ENCODE measurements around the gene TMEM89.

TMEM89 gene, protein sequence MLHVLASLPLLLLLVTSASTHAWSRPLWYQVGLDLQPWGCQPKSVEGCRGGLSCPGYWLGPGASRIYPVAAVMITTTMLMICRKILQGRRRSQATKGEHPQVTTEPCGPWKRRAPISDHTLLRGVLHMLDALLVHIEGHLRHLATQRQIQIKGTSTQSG

DNA sequence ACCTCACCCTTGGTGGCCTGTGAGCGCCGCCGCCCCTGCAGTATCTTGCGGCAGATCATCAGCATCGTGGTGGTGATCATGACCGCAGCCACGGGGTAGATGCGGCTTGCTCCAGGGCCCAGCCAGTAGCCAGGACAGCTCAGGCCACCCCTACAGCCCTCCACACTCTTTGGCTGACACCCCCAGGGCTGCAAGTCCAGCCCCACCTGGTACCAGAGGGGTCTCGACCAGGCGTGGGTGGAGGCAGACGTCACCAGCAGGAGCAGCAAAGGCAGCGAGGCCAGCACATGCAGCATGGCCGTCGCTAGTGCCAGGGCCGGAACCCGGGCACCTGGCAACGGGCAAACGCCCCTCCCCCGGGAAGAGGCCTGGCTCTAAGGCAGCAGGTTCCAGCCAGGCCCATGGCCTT, at the start of gene TMEM89:
TSS of gene TMEM89 (minus strand) at position 309 of the 409 bp plus-strand sequence. CDS start at position 296, 13 bp downstream.
- in situ Hi-C loops (cut with HindIII; ENCODE audit: low sequenced_read_pairs) = no loop called here

DNA sequence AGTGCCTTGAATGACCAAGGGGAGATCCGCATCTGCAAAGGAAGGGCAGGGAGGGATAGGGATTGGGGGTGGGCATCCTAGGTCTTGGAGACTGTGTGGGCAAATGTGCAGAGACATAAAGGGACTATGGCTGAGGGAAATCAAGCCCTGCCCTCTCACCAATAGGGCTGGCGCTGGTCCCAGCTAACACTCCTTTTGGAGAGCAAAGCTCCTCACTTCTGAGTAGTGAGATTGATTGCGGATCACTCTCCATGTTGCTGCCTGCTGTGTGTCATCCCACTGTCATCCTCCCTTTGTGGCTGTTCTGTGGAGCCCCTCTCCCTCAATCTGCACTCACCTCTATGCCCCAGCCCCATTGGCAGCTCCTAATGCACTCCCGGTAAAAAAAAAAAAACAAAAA, 43.4 kb upstream of the TMEM89 start:
- in situ Hi-C loops (cut with HindIII; ENCODE audit: low sequenced_read_pairs) = no loop called here

DNA sequence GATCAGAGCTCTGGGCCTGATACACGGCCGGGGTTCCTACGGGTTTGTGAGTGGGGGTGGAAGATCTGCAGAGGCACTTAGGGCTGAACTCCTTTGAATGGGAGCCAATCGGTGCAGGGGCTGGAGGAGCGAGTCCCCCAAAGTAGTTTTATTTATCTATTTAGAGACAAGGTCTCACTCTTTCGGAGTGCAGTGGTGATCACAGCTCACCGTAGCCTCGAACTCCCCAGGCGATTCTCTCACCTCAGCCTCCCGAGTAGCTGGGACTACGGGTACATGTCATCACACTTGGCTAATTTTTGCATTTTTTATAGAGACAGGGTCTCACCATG, 42.7 kb upstream of the TMEM89 start:
- in situ Hi-C loops (cut with HindIII; ENCODE audit: low sequenced_read_pairs) = no loop called here

DNA sequence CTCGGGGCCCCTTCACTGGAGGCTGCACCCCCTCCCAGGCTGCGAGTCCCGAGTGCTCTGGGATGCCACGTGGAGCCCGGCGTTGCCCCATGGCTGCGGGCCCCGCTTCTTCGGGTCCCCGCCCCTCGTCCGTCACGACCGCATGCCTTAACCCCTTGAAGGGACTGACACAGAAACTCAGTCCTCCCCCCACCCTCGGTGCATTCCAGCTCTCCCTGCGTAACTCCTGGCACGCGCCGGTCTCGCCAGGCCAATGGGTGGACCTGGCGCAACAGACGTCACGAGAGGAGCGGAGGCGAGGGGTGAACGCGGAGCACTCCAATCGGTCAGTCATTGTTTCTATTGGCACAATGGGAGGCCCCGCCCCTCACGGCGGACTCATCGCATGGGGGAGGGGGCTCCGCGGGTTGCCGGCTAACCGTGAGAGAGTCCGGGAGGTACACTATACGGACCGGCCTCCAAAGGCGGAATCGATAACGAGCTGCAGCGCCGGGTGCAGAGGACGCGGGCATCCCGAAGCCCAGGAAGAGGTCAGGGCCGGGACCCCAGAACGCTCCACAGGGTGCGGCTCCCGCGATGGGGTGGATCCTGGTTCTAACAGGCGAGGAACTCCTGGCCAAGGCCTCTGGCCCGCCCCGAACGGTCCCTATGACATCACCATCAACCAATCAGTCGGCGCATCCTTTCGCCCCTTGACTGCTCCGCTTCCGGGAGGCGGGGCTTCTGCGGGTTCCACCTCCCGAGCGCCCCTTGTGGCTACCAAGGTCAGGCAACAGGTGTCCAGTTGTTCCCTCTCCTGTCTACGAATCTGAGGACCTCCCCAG, 42.1 kb upstream of the TMEM89 start:
- in situ Hi-C loops (cut with HindIII; ENCODE audit: low sequenced_read_pairs) = no loop called here

DNA sequence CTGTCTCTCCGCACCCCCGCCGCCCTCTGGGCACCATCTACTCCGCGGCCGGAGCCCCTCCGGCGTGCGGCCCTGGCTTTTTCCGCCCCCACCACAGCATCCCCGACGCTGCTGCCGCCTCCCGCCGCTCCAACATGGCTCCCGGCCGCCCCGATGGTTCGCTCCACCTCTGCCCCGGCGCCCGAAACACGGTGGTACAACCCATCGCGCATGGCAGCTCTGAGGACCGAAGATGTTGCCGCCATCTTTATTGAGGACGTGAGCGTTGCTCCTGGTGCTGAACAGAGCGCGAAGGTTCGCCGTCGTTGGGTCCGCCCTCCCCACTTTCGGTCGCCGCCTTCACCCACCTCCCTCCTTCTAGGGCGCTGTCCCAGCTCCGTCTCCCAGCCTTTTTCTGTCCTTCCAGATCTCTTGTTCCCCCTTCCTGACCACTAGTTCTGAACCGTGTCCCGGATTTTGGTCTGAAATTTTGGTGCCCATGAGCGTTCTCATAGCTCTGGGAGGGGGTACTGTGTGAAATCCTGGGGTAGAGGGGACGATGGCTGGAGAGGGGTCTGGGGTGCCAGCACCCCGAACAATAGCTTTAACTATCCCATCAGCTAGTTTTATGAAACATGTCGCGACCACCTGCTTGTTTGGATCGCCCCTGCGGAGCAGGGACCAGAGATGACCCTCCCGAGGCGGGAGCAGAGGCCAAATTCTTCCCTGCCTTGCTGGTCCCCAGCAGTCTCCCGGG, 41.4 kb upstream of the TMEM89 start, which contains the start of gene CELSR3:
TSS of gene CELSR3 (minus strand) at position 134 of the 736 bp plus-strand sequence. CDS start 252 bp downstream, outside the sequence.
- in situ Hi-C loops (cut with HindIII; ENCODE audit: low sequenced_read_pairs) = no loop called here

DNA sequence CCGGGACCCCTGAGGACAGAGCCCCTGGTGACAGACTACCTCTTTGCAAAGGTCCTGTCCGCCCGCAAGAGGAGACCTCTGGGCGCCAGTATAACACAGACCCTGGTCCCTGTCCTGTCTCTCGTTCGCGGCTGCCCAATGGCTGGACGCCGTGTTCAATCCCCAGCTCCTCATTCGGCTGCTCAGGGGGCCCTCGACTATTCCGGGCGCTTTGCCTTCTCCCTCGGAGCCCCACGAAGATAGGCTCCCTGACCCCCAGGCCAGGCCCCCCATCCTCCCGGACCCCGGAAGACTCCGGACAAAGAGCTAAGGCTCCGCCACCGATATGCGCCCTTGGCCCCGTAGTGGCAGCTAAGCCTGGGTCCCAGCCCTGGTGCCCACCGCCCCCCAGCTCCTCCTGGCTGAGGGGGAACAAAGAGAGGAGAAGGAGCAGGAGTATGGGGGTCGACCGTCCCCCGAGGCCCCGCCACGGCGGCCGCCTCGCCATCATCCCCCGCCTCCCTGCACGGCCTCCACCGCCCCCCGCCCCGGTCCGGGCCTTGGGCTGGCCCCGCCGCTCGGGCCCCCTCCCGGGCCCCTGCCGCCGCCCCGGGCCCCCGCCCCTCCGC, 40.7 kb upstream of the TMEM89 start:
- in situ Hi-C loops (cut with HindIII; ENCODE audit: low sequenced_read_pairs) = no loop called here

GRCh38 chr3:48661501-48662144, 40.1 kb upstream of the TMEM89 start:
- in situ Hi-C loops (cut with HindIII; ENCODE audit: low sequenced_read_pairs) = no loop called here

DNA sequence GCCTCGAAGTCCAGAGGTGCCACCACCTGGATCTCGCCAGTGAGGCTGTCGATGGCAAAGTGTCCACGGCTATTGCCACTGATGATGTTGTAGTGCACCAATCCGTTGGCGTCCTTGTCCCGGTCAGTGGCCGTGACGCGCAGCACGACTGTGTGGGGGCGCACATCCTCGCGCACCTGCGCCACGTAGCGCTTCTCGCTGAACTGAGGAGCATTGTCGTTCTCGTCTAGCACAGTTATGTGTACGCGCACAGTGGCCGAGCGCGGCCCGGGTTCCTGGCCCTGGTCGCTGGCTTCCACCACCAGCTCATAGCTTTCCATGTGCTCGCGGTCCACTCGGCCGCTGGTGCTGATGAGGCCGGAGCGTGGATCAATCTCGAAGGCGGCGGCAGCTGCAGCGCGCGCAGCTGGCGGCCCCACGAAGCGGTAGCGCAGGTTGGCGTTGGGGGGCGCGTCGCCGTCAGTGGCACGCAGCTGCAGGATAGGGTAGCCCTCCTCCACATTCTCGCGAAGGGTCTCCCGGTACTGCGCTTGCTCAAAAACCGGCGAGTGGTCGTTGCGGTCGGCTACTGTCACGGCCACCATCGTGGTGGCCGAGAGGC, 39.3 kb upstream of the TMEM89 start:
- in situ Hi-C loops (cut with HindIII; ENCODE audit: low sequenced_read_pairs) = no loop called here

DNA sequence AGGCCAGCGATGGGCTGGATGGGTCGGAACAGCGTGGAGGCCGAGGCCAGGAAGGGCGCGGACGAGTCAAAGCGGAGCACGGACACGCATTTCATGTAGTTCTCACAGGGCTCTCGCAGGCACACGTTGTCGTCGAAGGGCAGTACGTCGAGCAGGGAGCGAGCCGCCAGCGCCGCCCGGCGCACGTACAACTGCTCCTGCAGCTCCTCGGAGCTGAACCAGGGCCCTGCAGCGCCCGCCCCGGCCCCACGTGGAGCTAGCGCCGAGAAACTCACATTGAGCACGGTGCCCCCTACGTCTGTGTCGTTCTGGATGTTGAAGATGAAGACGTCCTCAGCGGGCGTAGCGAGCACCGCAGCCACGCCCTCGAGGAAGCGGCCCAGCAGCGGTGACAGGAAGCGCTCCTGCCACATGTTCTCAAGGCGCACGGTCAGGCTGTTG, 35.3 kb upstream of the TMEM89 start:
- in situ Hi-C loops (cut with HindIII; ENCODE audit: low sequenced_read_pairs) = no loop called here

- in situ Hi-C loops (cut with HindIII; ENCODE audit: low sequenced_read_pairs) = no loop called here
Observed at GRCh38 chr3:48656061-48656840, 34.7 kb upstream of the TMEM89 start.

DNA sequence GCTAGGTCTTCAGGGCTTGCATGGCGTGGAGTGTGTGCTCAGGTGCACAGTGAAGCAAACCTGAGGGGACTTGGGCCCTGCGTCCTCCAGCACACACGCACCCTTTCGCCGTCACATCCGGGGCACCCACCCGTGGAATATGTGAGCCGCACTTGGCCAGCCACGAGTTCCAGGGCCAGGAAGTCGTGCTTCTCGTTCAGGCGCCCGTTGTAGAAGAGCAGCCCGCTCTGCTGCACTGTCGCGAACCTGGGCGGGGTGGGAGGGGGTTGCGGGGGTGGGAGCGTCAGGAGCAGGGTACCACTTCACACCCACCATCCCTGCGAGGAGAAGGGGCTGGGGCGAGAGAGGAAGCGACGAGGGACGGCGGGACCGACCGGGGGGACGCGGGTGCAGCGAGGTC, 34.0 kb upstream of the TMEM89 start:
- in situ Hi-C loops (cut with HindIII; ENCODE audit: low sequenced_read_pairs) = no loop called here

GRCh38 chr3:48655063-48655462, 33.5 kb upstream of the TMEM89 start:
- in situ Hi-C loops (cut with HindIII; ENCODE audit: low sequenced_read_pairs) = no loop called here

DNA sequence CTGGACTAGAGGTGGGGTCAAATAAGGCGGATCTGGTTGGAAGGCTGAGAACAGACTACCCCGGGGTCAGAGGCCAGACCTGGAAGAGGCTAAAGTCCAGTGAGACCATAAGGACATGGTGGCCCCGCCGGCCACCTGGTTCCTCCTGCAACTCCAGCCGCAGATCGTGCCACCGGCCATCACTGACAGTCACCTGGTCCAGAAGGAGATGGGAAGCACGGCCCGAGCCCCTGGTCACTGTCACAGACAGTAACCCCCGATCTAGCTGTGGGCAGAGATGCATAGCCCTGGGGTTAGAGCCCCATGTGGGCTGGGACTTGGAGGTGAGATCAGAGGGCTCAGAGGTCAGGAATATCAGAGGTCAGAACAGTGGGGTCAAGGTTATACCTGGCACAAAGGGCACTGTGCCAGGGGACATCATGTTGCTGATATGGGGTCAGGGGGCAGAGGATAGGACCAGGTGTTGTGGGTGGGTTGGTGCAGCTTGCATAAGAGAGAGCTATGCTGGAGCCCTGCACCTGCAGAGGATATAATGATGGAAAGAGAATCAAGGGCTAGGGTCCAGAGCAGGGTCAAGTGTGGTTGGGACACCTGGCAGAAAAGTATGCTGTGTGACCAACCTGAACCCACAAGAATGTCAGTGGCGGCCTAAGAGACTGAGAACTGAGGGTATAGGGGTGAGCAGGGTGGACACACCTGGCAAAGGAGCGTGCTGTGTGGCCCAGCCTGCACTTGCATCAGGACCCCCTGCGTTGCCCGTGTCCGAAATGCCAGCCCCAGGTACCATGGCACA, 31.6 kb upstream of the TMEM89 start:
- in situ Hi-C loops (cut with HindIII; ENCODE audit: low sequenced_read_pairs) = no loop called here

DNA sequence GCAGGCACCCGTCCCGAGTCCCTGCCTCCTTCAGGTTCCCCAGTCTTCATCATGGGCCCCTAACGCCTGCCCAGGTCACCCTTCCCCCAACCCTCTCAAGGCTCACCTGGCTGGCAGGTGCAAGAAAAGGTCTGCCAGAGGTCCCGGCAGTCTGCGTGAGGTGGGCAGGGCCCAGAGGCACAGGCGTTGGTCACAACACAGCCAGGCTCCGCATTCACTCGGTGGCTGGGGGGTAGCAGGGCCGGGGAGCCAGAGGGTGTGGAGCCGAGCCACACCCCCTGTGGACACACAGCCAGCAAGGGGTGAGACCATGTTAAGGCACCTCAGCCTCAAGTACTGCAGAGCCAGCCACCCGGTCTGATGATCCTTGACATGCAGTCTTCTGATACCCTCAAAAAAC, 30.2 kb upstream of the TMEM89 start:
- in situ Hi-C loops (cut with HindIII; ENCODE audit: low sequenced_read_pairs) = no loop called here

- in situ Hi-C loops (cut with HindIII; ENCODE audit: low sequenced_read_pairs) = no loop called here
Observed at GRCh38 chr3:48650723-48651122, 29.2 kb upstream of the TMEM89 start.

GRCh38 chr3:48648188-48648850, 26.8 kb upstream of the TMEM89 start:
- in situ Hi-C loops (cut with HindIII; ENCODE audit: low sequenced_read_pairs) = no loop called here

DNA sequence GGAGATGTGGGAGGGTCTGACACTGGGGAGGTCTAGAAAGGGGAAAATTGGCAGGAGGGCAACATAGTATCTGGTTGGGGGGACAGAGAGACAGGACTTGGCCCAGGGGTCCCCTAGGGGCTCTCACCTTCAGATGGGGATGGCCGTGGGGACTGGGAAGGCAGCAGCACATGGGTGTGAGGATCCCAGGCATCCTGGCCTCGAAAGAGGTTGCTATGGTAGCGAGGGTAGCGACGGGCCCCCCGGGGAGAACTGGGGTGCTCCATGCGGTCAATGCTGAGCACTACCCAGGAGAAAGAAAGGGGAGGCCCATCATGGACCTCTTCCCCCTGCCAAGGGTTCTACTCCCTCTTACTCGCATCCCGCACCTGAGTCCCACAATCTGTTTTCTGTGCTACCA, 26.1 kb upstream of the TMEM89 start:
- in situ Hi-C loops (cut with HindIII; ENCODE audit: low sequenced_read_pairs) = no loop called here

Data from endothelial cell of hepatic sinusoid (primary cell).